GF-D8 (cell line): ENCODE results near the gene SRM.
"Not testable (repeated sequence)": the region's sequence is repeated elsewhere in the genome, so short reads cannot be mapped to it uniquely, and the experiment has no call there.

Experiments used
- DNase-seq: peaks from one replicate; lab custom pipeline; 2025; lab: John Stamatoyannopoulos, UW

SRM gene

GRCh38 chr1:11064942-11065341 lies 5.1 kb upstream of the SRM start:
- DNase-seq, result no peak

DNA sequence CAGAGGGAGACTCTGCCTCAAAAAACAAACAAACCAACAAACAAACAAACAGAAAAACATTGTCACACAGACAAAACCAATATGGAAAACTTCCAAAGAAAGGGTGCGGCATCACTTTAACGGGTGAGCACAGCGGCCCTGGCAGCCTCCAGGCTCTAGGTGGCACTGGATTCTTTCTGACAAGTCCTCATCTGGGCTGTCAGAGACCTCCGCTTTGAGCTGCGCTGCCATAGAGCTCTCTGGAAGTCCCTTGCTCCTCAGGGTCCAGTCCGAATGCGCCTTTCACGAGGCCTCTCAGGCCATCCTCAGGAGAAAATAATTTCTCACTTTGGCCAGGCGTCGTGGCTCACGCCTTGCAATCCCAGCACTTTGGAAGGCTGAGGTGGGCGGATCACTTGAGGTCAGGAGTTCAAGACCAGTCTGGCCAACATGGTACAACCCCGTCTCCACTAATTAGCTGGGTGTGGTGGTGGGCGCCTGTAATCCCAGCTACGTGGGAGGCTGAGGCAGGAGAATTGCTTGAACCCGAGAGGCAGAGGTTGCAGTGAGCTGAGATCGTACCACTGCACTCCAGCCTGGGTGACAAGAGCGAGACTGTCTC lies 4.2 kb upstream of the SRM start:
- not testable (repeated sequence) for DNase-seq

DNA sequence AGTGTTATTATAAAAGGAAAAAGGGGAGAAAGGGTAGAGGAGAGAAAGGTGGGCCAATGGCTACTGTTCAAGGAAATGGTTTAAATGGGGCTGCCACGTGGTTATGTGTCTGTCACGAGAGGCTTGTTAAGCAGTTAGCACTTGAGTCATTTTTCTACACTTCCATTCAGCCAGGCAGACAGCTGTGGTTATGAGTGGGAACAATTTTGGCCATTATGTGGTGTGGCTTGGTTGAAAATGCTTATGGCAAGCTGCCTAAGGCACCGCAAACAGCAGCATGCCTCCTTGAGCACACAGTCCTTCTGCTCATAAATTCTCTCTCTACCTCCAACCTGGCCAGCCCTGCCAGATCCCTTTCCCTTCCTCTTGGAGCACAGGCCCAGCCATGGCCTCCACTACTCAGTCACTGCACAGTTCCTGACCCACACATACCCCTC lies 3.2 kb upstream of the SRM start:
- peak; percentile 52 for DNase-seq

DNA sequence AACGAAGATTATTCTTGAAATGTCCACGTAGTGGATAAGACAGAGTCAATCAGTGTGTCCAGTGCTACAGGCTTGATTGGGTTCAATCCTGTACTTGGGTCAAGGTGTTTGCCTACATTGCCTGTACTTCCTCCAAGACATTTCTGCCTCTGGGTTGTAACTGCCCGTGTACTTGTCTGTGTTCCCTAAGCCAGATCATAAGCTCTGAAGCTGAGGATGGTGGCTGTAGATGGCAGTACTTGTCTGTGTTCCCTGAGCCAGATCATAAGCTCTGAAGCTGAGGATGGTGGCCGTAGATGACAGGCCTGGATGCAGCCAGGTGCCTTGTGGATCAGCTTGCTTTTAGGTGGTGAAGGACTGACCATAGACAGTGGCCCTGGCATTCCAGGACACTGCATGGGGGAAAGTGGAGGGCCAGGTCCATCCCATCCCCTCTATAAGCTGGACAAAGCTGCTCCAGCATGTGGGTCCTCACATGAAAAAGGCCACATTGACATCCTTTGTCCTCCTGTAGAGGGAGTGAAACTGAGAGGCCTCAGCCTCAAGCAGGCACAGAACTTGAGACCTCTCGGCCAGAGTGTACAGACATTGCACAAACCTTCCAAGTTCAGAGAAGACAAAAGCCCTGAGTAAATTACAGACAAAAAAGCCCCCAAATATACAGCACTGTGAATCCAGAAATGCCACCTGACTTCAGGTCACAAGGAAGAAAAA lies 2.0 kb upstream of the SRM start:
- no peak for DNase-seq

- DNase-seq, result no peak
These were observed 457 bp downstream of the SRM start for GRCh38 chr1:11059155-11059967.

DNA sequence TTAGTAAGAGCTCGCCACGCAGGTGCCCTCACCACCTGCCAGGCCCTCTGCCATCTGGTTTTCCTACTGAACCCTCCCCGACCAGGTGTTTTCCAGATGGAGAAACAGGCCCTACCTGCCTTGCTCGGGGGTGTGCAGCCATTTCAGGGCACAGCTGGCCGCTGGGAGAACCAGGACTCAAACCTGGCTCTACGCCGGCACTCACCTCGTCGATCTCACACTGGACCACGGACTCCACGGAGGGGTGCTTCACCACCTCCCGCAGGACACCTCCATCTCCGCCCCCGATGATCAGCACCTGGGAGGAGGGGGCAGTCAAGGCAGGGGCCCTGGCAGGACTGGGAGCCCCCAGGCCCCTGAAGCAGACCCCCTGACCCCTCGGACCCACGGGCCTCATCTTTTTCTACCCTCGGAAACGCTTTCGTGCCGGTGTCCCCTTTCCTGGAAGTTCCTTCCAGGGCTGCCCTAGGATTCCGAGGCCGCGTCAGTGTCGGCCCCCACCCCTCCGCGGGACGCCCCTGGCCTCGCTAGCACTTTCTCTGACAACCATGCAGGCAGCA lies 1.1 kb downstream of the SRM start:
- no peak for DNase-seq

DNA sequence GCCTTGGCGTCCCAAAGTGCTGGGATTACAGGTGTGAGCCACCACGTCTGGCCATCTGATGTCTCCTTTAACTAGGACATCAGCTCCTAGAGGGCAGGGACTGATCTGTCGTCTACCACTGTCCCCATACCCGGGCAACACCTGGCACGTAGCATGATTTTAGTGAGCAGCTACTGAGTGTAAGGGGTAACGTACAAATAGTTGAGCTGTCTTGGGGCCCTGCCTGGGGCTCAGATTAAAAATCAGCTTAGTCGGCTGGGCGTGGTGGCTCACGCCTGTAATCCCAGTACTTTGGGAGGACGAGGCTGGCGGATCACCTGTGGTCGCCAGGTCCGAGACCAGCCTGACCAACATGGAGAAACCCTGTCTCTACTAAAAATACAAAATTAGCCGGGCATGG lies 1.8 kb downstream of the SRM start:
- no peak for DNase-seq

DNA sequence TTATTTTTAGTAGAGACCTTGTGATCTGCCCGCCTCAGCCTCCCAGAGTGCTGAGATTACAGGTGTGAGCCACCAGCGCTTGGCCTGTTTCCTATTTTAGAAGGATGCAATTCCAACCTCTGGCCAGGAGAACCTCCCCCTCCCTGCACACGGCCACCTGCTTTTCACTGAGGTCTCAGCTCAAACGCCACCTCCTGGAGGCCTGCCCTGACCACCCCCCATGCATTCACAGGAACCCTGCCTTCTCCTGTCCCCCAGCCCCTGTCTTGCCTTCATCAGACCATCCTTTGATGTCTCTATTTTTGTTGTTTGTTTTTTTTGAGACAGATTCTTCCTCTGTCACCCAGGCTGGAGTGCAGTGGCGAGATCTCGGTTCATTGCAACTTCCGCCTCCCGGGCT lies 2.3 kb downstream of the SRM start:
- DNase-seq, result no peak

DNA sequence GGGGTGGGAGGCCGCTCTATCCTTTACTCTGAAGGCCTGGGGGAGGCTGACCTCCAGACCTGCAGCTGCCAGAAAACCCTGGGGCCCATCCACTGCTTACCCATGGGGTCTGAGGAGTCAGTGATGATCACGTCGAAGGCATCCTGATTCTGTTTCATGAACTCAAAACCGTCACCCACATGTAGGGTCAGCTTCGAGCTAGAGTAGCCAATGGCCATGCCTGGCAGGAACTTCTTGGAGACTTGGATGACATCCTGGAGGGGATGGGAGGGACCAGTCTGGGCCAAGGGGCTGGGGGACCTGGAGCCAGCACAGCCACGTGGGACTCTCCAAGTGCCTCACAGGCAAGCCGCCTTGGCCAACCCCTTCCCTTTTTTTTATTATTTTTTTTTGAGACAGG lies 3.3 kb downstream of the SRM start:
- no peak for DNase-seq

DNA sequence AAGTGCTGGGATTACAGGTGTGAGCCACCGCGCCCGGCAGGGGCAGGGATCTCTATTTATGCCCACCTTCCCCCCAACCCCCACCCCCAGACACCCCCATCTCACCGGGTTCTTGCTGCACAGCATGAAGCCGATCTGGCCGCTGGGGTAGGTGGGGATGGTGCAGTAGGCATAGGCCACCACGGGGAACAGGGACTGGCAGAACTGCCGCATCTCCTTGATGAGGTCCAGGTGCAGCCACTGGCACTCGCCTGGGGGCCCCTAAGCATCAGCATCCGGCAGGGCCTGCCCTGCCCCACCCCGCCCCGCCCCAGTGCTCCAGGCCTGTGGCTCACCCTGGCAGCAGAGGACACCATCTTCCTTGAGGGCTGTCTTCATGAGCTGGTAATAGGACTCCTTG lies 4.1 kb downstream of the SRM start:
- no peak for DNase-seq

DNA sequence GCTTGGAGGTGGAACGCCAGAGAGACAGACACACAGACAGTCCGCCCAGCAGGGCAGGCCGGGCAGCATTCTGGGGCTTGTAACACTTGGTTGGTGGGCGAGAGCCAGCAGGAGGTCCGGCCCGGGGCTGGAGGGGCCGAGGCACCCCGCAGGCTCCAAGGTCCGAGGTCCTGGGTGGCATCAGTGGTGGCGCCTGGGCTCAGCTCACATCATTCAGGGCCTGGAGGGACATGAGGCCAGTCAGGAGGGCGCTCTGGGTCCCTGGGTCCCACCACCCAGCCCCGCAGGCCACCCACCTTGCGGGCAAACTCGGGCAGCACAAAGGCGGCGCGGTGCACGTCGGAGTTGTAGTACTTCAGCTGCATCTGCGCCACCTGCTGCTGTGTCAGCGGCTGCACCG lies 5.2 kb downstream of the SRM start:
- no peak for DNase-seq

DNA sequence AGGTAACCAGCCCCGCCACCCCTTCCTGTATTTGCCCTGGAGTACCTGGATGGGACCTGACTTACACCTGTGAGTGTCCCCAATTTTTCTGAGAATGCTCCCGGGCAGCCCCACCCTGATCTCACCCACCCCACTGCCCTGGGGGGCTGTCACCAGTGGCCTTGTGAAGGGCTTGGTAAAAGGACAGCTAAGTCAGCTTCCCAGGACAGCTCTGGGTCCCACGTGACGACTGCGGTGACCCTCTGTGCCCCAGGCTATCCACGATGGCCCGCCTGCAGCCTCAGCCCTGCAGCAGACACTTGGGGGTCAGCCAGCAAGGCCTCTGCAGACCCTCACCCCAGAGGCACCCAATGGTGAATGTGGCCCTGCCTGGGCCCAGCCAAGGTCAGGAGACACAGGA lies 5.6 kb downstream of the SRM start:
- DNase-seq, result no peak

DNA sequence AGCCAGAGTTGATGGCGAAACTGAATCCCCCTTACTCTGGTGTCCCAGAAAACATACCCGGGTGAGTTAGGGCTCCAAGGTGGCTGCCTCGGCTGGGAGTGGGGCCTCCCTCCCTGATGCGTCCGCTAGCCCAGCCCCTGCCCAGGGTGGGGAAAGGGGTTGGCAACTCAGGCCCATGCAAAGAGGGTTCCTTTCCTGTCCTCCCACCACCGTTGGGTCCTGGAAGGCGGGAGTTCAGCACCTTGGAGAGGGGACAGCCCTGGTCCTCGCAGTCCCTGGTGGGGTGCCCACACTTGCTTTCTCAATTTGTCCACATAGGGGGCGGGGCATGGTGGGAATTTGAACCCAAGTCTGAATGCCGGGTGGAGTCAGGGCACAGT lies 6.1 kb downstream of the SRM start:
- DNase-seq, result no peak

DNA sequence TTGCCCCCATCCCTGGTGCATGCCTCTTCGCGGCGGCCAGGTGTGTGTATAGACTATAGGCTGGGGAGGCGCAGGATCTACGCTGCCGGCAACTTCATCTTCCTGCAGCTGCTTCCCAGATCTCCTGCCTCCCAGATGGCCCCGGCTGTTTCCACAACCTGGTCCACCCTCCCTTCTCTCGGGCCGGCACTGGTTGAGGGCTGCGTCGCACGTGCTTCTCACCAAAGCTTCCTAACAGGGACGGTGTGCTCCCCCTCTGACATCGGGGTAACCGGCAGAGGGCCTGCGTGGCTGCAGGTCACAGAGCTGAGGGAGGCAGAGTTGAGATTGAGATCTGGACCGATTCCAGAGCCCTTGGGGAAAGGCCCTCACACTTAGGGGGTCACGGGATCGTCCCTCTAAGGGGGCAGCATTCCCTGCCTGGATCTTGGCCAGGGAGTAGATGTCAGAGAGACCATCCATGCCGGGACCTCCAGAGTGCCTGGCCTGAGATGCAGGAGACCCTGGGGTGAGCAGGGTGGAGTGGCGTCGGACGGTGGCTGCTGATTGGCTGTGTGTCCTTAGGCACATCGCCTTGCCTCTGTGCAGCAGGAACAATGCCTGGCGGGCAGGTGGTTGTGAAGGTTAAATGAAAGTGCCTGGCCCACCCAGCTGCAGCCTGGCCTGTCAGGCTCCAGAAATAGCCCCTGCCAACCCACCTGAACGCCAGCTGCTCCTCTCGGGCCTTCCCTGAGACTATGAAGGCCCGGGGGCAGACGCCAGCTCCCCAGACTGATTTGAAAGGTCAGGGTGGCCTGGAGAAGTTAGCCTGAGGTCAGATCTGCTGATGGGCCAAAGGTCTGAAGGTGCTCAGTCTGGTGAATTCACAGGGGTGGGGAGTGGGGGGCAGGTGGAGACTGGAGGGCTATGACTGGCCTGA lies 6.7 kb downstream of the SRM start:
- no peak for DNase-seq

DNA sequence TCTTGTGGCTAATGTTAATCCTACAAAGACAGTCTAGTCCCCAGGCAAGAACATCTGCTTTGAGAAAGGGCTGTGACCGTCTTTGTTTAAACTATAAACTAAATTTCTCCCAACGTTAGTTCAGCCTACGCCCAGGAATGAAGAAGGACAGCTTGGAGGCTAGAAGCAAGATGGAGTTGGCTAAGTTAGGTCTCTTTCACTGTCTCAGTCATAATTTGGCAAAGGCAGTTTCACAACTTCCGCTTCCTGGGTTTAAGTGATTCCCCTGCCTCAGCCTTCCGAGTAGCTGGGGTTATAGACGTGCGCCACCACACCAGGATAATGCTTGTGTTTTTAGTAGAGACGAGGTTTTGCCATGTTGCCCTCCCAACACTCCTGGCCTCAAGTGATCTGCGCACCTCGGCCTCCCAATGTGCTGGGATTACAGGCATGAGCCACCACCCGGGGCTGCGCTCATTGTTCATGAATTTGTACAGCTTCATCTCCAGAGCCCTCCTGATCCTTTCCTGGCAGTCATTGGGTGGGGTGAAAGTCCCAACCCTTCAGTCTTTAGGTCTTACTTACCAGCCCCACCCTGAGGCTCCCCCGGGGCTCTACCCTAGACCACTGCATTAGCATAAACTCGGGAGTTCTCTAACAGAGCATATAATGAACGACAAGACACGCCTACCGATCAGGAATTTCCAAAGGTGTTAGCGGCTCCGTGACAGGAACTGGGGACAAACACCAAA lies 7.9 kb downstream of the SRM start:
- peak; percentile 78 for DNase-seq

DNA sequence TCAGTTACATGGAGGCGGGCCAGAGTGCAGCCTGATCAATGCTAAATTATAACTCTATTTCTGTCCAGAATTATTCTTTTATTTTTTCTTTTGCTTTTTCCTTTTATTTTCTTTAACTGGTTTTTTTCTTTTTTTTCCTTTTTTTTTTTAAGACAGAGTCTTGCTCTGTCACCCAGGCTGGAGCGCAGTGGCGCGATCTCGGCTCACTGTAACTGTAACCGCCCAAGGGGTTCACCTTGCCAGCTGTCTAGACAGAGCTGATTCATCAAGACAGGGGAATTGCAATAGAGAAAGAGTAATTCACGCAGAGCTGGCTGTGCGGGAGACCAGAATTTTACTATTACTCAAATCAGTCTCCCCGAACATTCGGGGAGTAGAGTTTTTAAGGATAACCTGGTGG lies 8.7 kb downstream of the SRM start:
- DNase-seq, result not testable (repeated sequence)

DNA sequence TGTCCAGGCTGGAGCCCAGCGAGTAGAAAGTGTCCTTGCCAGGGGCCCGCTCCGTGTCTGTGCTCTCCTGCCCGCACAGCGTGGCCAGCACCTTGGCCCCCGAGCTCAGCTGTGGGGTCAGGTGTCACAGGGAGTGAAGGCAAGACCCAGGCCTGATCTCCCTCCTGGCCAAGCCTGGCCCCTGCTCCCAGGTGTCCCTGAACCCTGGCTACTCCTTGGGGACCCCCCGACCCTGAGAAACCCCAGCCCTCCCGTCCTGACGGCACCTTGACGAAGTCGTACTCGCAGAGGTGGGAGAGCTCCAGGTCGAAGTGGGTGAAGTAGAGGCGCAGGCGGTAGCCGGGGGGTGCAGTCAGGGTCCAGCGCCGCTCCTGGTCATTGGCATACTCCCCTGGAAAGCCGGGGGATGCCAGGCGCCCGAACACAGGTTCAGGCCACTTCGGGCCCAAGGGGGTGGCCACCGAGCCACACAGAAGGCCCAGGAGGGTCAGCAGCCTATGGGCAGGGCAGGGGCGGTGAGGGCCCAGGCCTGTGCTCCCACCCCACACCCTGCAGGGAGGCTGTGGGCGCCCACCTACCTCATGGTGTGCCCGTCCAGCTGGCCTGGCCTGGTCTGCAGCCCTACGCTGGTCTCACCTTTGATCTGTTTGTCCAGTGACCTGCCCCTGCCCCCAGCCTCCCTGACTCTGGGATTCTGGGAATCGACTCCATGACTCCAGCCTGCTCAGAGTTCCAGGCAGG lies 13.0 kb downstream of the SRM start, which contains the start of gene MASP2:
TSS of gene MASP2 (minus strand) at position 615 of the 741 bp plus-strand sequence. CDS start at position 583, 32 bp downstream.
- no peak for DNase-seq

GRCh38 chr1:11046270-11046566 lies 13.6 kb downstream of the SRM start:
- no peak for DNase-seq

DNA sequence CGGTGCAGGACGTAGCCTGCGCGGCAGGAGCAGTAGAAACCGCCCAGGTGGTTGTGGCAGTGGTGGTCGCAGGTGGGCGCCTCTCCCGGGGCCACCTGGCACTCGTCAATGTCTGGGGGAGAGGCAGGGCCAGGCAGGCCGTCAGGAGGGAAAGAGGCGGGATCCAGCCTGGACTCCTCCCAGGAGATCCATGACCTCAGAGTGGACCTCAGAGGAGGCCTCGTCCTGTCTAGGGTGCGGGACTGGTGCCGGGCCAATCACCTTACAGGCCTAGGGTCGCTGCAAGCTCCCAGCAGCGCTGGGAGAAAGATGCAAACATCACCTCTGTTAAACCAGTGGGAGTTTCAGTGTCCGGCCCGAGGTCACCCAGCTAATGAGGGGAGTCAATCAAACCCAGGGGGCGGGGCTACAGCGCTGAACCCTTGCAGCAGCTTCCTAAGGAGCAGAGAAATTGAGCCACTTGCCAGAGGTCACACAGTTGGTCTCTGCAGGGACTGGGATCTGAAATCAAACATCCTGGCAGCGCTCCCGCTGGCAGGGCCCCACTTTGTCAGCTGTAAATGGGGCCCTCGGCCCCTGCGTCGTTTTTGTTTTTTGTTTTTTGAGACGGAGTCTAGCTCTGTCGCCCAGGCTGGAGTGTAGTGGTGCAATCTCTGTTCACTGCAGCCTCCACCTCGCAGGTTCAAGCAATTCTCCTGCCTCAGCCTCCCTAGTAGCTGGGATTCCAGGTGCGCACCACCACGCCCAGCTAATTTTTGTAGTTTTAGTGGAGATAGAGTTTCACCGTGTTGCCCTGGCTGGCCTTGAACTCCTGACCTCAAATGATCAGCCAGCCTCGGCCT lies 14.2 kb downstream of the SRM start:
- no peak for DNase-seq
